Measurements from ENCODE around the gene RPS21. TPM values are rescaled to one million over a fixed set of nuclear protein-coding genes. Genes with fewer than 3 reads are reported as not detected.

RPS21 gene
- total and polyA plus RNA-seq, 7 donors: 2,383 to 8,235 (median 4,772) TPM

GRCh38 chr20:62404761-62405107, 17.8 kb downstream of the RPS21 start:
- peaks cover 0 to 29% (median 28%) of the 10 kb centered on the region in 4 donors for H3K4me1 ChIP-seq
- no peaks in the 10 kb centered on the region for H3K9me3 ChIP-seq
- intact Hi-C loops (cut with DNase I): loop anchor here (5.0 to 10.0 kb wide), 3 partner anchors 213 to 810 kb away; partner anchors contain the start of genes MRGBP and YTHDF1
- H3K36me3 ChIP-seq: peaks cover 0 to 14% (median 0%) of the 10 kb centered on the region in 4 donors
- no peak overlapping the region for H3K27ac ChIP-seq
- H3K27me3 ChIP-seq: no peaks in the 10 kb centered on the region
- no peak for DNase-seq
- H3K4me3 ChIP-seq: no peak overlapping the region
- TF ChIP-seq EP300 (IDR thresholded peaks at IDR 0.05) (no peak), POLR2AphosphoS5 (IDR thresholded peaks at IDR 0.05) (no peak), CTCF (IDR thresholded peaks at IDR 0.05) (no peak), POLR2A (IDR thresholded peaks at IDR 0.05) (no peak)
- 90 to 97% methylated on average over 12 of the region's 12 CpGs for WGBS, 2 donors

- H3K4me3 ChIP-seq: peak overlapping the region in 1 of 4 donors; percentile 74
- WGBS, 2 donors: 84 to 86% methylated on average over 23 of the region's 23 CpGs
These were observed 18.4 kb downstream of the RPS21 start for GRCh38 chr20:62405108-62405980.

GRCh38 chr20:62405981-62406513, 19.1 kb downstream of the RPS21 start:
- intact Hi-C loops (cut with DNase I): loop anchor here (5.0 to 10.0 kb wide), 3 partner anchors 211 to 809 kb away; partner anchors contain the start of genes MRGBP and YTHDF1
- Histone ChIP-seq H3K4me3 (peak overlapping the region; percentile 55 to 82 (median 71)), H3K36me3 (peaks cover 0 to 9% (median 0%) of the 10 kb centered on the region in 4 donors), H3K9me3 (no peaks in the 10 kb centered on the region), H3K27me3 (no peaks in the 10 kb centered on the region), H3K4me1 (peaks cover 0 to 40% (median 39%) of the 10 kb centered on the region in 4 donors), H3K27ac (peak overlapping the region in 3 of 4 donors; percentile 61 to 78 (median 70))
- TF ChIP-seq CTCF (IDR thresholded peaks at IDR 0.05): no peak
- TF ChIP-seq POLR2AphosphoS5 (IDR thresholded peaks at IDR 0.05): no peak
- TF ChIP-seq EP300 (IDR thresholded peaks at IDR 0.05): no peak
- TF ChIP-seq POLR2A (IDR thresholded peaks at IDR 0.05): no peak
- DNase-seq: no peak
- WGBS, 2 donors: 46 to 69% methylated on average over 10 of the region's 10 CpGs

More at GRCh38 chr20:62405108-62405980, 18.4 kb downstream of the RPS21 start:
- DNase-seq: peak; percentile 89
- intact Hi-C loops (cut with DNase I): loop anchor here (5.0 to 10.0 kb wide), 3 partner anchors 212 to 809 kb away; partner anchors contain the start of genes MRGBP and YTHDF1
- Histone ChIP-seq H3K27me3 (no peaks in the 10 kb centered on the region), H3K9me3 (no peaks in the 10 kb centered on the region), H3K4me1 (peaks cover 0 to 35% (median 34%) of the 10 kb centered on the region in 4 donors), H3K36me3 (peaks cover 0 to 12% (median 0%) of the 10 kb centered on the region in 4 donors), H3K27ac (peak overlapping the region in 3 of 4 donors; percentile 61 to 78 (median 70))
- TF ChIP-seq CTCF (IDR thresholded peaks at IDR 0.05) (peak in 3 of 4 experiments; percentile 36 to 50 (median 47)), EP300 (IDR thresholded peaks at IDR 0.05) (no peak)

GRCh38 chr20:62406635-62407176, 19.8 kb downstream of the RPS21 start:
- no peaks in the 10 kb centered on the region for H3K9me3 ChIP-seq
- peak overlapping the region; percentile 55 to 82 (median 71) for H3K4me3 ChIP-seq
- no peaks in the 10 kb centered on the region for H3K27me3 ChIP-seq
- 1% methylated on average over 42 of the region's 42 CpGs for WGBS, 2 donors
- no peak for TF ChIP-seq POLR2A (IDR thresholded peaks at IDR 0.05)
- no peak for TF ChIP-seq CTCF (IDR thresholded peaks at IDR 0.05)
- TF ChIP-seq EP300 (IDR thresholded peaks at IDR 0.05): no peak
- TF ChIP-seq POLR2AphosphoS5 (IDR thresholded peaks at IDR 0.05): no peak
- H3K4me1 ChIP-seq: peaks cover 0 to 40% (median 39%) of the 10 kb centered on the region in 4 donors
- peaks cover 0 to 6% (median 0%) of the 10 kb centered on the region in 4 donors for H3K36me3 ChIP-seq
- intact Hi-C loops (cut with DNase I): loop anchor here (1.0 to 10.0 kb wide), 4 partner anchors 104 to 808 kb away; partner anchors contain the start of genes ADRM1, MRGBP and YTHDF1
- peak overlapping the region; percentile 38 to 78 (median 66) for H3K27ac ChIP-seq
- DNase-seq: no peak

Measured in sigmoid colon (tissue), 7 donors.